ENCODE data around the gene NT5DC1. TPM values are rescaled to one million over a fixed set of nuclear protein-coding genes. Genes with fewer than 3 reads are reported as not detected.

Gene NT5DC1
- polyA plus RNA-seq, 1 donor from 2014 or later = 1.3 TPM

- H3K79me2 ChIP-seq (replicated peaks; ENCODE audit: insufficient read depth, low read length) = peaks cover 30% of the 10 kb centered on the region
- no peak for TF ChIP-seq MXI1 (conservative IDR thresholded peaks at IDR 0.05; ENCODE audit: poor library complexity, severe bottlenecking)
- no peak for TF ChIP-seq TAF1 (IDR thresholded peaks at IDR 0.05; ENCODE audit: low read depth)
- TF ChIP-seq POLR2AphosphoS5 (IDR thresholded peaks at IDR 0.05) = no peak
- TF ChIP-seq EZH2 (IDR thresholded peaks at IDR 0.05; ENCODE audit: borderline replicate concordance, insufficient read depth, low read length, poor library complexity, severe bottlenecking) = no peak
- no peak for TF ChIP-seq CTCF (IDR thresholded peaks at IDR 0.05; ENCODE audit: poor library complexity, severe bottlenecking)
- TF ChIP-seq RAD21 (conservative IDR thresholded peaks at IDR 0.05) = no peak
- TF ChIP-seq, protein P1, sequence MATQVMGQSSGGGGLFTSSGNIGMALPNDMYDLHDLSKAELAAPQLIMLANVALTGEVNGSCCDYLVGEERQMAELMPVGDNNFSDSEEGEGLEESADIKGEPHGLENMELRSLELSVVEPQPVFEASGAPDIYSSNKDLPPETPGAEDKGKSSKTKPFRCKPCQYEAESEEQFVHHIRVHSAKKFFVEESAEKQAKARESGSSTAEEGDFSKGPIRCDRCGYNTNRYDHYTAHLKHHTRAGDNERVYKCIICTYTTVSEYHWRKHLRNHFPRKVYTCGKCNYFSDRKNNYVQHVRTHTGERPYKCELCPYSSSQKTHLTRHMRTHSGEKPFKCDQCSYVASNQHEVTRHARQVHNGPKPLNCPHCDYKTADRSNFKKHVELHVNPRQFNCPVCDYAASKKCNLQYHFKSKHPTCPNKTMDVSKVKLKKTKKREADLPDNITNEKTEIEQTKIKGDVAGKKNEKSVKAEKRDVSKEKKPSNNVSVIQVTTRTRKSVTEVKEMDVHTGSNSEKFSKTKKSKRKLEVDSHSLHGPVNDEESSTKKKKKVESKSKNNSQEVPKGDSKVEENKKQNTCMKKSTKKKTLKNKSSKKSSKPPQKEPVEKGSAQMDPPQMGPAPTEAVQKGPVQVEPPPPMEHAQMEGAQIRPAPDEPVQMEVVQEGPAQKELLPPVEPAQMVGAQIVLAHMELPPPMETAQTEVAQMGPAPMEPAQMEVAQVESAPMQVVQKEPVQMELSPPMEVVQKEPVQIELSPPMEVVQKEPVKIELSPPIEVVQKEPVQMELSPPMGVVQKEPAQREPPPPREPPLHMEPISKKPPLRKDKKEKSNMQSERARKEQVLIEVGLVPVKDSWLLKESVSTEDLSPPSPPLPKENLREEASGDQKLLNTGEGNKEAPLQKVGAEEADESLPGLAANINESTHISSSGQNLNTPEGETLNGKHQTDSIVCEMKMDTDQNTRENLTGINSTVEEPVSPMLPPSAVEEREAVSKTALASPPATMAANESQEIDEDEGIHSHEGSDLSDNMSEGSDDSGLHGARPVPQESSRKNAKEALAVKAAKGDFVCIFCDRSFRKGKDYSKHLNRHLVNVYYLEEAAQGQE (IDR thresholded peaks at IDR 0.05; ENCODE audit: borderline replicate concordance) = no peak
- no peak for TF ChIP-seq EP300 (conservative IDR thresholded peaks at IDR 0.05; ENCODE audit: poor library complexity, severe bottlenecking)
- no peak for TF ChIP-seq SMC3 (conservative IDR thresholded peaks at IDR 0.05; ENCODE audit: poor library complexity)
- peak overlapping the region; percentile 99 for H3K9ac ChIP-seq (ENCODE audit: low read length)
- H3K27ac ChIP-seq (ENCODE audit: low read length) = peak overlapping the region; percentile 99
- H3K4me2 ChIP-seq (ENCODE audit: low read length) = peak overlapping the region; percentile 99
- peak overlapping the region; percentile 92 for H3K4me3 ChIP-seq (ENCODE audit: low read length)
- peaks cover 16% of the 10 kb centered on the region for H3K36me3 ChIP-seq (ENCODE audit: insufficient read depth, low read length)
- H3K27me3 ChIP-seq (ENCODE audit: insufficient read depth, low read depth, low read length) = no peaks in the 10 kb centered on the region
- peaks cover 5% of the 10 kb centered on the region for H3F3A ChIP-seq (ENCODE audit: insufficient read depth, low read length, poor library complexity, severe bottlenecking)
- no peaks in the 10 kb centered on the region for H3K9me2 ChIP-seq (ENCODE audit: insufficient read depth, low read length)
- no peak overlapping the region for H2AFZ ChIP-seq (ENCODE audit: low read depth, low read length)
- H3K9me3 ChIP-seq (ENCODE audit: low read length) = no peaks in the 10 kb centered on the region
- H4K20me1 ChIP-seq (ENCODE audit: insufficient read depth) = peaks cover 23% of the 10 kb centered on the region
Measured at GRCh38 chr6:116280933-116281316, 180.3 kb downstream of the NT5DC1 start.

GRCh38 chr6:116282698-116283097, 182.0 kb downstream of the NT5DC1 start:
- no peak overlapping the region for H3K4me2 ChIP-seq (ENCODE audit: low read length)
- H3F3A ChIP-seq (ENCODE audit: insufficient read depth, low read length, poor library complexity, severe bottlenecking) = peaks cover 5% of the 10 kb centered on the region
- no peak overlapping the region for H2AFZ ChIP-seq (ENCODE audit: low read depth, low read length)
- H3K36me3 ChIP-seq (ENCODE audit: insufficient read depth, low read length) = peaks cover 7% of the 10 kb centered on the region
- no peaks in the 10 kb centered on the region for H3K9me2 ChIP-seq (ENCODE audit: insufficient read depth, low read length)
- no peak overlapping the region for H3K4me3 ChIP-seq (ENCODE audit: low read length)
- peaks cover 12% of the 10 kb centered on the region for H3K79me2 ChIP-seq (replicated peaks; ENCODE audit: insufficient read depth, low read length)
- H3K9me3 ChIP-seq (ENCODE audit: low read length) = no peaks in the 10 kb centered on the region
- H4K20me1 ChIP-seq (ENCODE audit: insufficient read depth) = peaks cover 10% of the 10 kb centered on the region
- H3K27ac ChIP-seq (ENCODE audit: low read length) = no peak overlapping the region
- TF ChIP-seq POLR2AphosphoS5 (IDR thresholded peaks at IDR 0.05) (no peak), MXI1 (conservative IDR thresholded peaks at IDR 0.05; ENCODE audit: poor library complexity, severe bottlenecking) (no peak)
- no peak overlapping the region for H3K9ac ChIP-seq (ENCODE audit: low read length)
- H3K27me3 ChIP-seq (ENCODE audit: insufficient read depth, low read depth, low read length) = no peaks in the 10 kb centered on the region

DNA sequence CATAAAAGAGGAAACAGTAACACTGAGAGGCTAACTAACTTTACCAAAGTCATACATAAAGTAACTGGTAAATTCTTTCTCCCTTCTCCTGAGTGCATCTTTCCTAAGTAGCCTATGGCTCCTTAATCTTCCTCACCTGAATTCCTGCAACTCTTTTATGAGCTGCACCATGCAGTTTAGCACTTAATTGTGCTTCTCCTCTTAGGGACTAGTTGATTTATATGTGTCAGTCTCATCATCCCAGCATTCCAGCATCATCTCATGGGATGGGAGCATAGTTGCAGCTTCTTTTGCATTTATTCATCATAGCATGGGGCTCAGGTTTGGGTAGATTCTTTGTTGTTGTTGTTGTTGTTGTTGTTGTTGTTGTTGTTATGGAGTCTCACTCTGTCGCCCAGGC, 182.5 kb downstream of the NT5DC1 start:
- TF ChIP-seq RAD21 (conservative IDR thresholded peaks at IDR 0.05) = no peak
- no peak for TF ChIP-seq EZH2 (IDR thresholded peaks at IDR 0.05; ENCODE audit: borderline replicate concordance, insufficient read depth, low read length, poor library complexity, severe bottlenecking)
- TF ChIP-seq CTCF (IDR thresholded peaks at IDR 0.05; ENCODE audit: poor library complexity, severe bottlenecking) = no peak
- TF ChIP-seq MXI1 (conservative IDR thresholded peaks at IDR 0.05; ENCODE audit: poor library complexity, severe bottlenecking) = no peak
- no peak for TF ChIP-seq TAF1 (IDR thresholded peaks at IDR 0.05; ENCODE audit: low read depth)
- no peak for TF ChIP-seq EP300 (conservative IDR thresholded peaks at IDR 0.05; ENCODE audit: poor library complexity, severe bottlenecking)
- TF ChIP-seq, protein P1 (IDR thresholded peaks at IDR 0.05; ENCODE audit: borderline replicate concordance) = no peak
- TF ChIP-seq SMC3 (conservative IDR thresholded peaks at IDR 0.05; ENCODE audit: poor library complexity) = no peak
- TF ChIP-seq POLR2AphosphoS5 (IDR thresholded peaks at IDR 0.05) = no peak
- Histone ChIP-seq H3K27ac (ENCODE audit: low read length) (no peak overlapping the region), H2AFZ (ENCODE audit: low read depth, low read length) (no peak overlapping the region), H3K9me3 (ENCODE audit: low read length) (no peaks in the 10 kb centered on the region), H4K20me1 (ENCODE audit: insufficient read depth) (peaks cover 5% of the 10 kb centered on the region), H3K9me2 (ENCODE audit: insufficient read depth, low read length) (no peaks in the 10 kb centered on the region), H3K9ac (ENCODE audit: low read length) (no peak overlapping the region), H3K79me2 (replicated peaks; ENCODE audit: insufficient read depth, low read length) (peaks cover 7% of the 10 kb centered on the region), H3K4me3 (ENCODE audit: low read length) (no peak overlapping the region), H3K4me2 (ENCODE audit: low read length) (no peak overlapping the region), H3K27me3 (ENCODE audit: insufficient read depth, low read depth, low read length) (no peaks in the 10 kb centered on the region), H3K36me3 (ENCODE audit: insufficient read depth, low read length) (peaks cover 3% of the 10 kb centered on the region), H3F3A (ENCODE audit: insufficient read depth, low read length, poor library complexity, severe bottlenecking) (peaks cover 5% of the 10 kb centered on the region)
